Retinal pigment epithelial cell (primary cell): Measurements from ENCODE around the gene SEC31B.

ENCODE experiments used
- DNase-seq: peaks from one replicate; pipeline ENCODE4 v3.0.0-alpha.2; 2010; ENCODE audit warnings: low read depth
- H3K4me3 ChIP-seq: 2 replicates; pipeline ENCODE4 v1.5.1; 2011; ENCODE audit warnings: mild to moderate bottlenecking, low read length, control low read depth, moderate library complexity
- TF ChIP-seq, protein P1 (sequence below): conservative IDR thresholded peaks from 2 replicates; pipeline ENCODE4 v1.5.1; 2011; ENCODE audit warnings: low read depth, low read length, control low read depth, inconsistent platforms

The SEC31B gene

DNA sequence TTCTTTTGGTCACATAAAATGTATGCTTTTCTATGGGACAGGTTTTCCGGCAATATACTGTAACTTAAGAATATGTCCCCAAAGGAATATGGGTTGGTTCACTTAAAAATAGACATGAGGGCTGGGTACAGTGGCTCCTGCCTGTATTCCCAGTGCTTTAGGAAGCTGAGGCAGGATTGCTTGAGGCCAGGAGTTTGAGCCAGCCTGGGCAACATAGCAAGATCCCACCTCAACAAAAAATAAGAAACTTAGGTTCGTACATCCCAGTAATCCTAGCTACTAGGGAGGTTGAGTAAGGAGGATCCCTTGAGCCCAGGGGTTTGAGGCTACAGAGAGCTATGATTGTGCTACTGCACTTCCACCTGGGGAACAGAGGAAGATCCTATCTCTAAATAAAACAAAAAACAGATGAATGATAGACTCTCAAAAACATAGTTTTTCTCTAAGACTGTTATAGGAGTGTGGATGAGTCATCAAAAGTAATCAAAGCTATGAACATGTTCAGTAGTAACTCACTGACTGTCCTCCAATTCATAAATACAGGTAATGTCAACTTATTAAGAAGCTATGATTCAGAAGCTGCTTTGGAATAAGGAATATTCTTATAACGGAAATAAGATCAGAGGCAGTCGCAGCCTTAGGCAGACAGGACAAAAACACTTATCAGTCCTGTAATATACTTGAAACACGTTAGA is 2.6 kb upstream of the SEC31B start:
- H3K4me3 ChIP-seq = no peak overlapping the region
- no peak for DNase-seq
- TF ChIP-seq, protein P1, sequence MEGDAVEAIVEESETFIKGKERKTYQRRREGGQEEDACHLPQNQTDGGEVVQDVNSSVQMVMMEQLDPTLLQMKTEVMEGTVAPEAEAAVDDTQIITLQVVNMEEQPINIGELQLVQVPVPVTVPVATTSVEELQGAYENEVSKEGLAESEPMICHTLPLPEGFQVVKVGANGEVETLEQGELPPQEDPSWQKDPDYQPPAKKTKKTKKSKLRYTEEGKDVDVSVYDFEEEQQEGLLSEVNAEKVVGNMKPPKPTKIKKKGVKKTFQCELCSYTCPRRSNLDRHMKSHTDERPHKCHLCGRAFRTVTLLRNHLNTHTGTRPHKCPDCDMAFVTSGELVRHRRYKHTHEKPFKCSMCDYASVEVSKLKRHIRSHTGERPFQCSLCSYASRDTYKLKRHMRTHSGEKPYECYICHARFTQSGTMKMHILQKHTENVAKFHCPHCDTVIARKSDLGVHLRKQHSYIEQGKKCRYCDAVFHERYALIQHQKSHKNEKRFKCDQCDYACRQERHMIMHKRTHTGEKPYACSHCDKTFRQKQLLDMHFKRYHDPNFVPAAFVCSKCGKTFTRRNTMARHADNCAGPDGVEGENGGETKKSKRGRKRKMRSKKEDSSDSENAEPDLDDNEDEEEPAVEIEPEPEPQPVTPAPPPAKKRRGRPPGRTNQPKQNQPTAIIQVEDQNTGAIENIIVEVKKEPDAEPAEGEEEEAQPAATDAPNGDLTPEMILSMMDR = no peak

DNA sequence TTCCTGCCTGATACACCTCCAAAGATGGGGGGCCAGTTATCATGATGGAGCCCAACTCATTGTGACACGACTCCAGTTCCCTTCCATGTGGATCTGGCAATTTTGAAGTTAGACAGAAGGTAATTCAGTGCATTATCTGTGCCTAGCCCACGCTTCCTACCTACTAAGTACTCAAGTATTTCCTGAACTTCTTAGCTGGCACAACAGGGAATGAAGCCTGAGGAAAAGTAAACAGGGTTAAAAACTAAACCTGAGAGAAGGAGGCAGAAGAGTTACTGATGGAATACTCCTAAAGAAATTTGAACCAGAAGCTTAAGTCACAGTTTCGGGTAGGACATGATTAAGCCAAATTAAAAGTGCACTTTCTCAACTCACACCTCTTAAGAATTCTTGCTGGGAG is 1.1 kb upstream of the SEC31B start:
- DNase-seq = no peak
- no peak overlapping the region for H3K4me3 ChIP-seq
- TF ChIP-seq, protein P1 = no peak

DNA sequence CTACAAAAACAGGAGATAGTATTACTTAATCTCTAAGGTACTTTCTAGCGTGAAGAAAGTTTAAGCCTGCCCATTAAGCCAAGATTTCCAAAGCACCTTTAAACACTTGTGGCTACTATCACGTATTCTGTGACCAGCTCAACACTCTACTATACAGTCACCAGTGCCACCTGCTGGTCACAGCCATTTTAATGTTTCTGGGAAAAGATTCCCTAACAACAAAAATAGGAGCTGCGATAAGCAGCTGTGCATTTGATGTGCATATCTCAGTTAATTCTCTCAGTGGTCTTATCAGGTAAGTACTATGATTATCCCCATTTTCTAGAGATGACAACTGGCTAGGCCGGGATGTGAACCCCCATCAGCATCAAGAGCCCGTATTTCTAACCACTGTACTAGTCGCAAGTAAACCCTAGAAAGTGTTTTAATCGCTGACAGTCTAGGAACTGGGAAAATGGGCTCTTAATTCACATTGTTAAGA is 860 bp downstream of the SEC31B start:
- TF ChIP-seq, protein P1 = peak; percentile 71
- no peak for DNase-seq
- peak overlapping the region; percentile 47 for H3K4me3 ChIP-seq

DNA sequence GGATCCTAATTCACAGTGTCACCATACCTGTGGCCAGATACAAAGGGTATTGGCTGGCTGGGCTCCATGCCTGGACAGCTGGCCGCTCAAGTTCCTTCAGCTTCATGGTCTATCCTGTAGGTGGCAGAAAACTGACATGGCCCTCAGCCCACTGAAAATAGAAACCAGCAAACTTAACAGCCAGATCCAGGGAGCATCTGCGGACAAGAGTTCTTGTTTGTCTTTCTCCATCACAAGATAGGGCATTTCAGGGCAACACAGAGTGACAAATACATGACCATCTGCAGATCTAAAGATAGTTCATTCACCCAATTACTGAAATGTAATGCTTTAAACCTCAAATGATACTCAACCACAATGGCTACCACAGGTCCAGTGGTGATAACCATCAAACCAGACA is 2.8 kb downstream of the SEC31B start:
- TF ChIP-seq, protein P1 = no peak
- DNase-seq = no peak
- no peak overlapping the region for H3K4me3 ChIP-seq

DNA sequence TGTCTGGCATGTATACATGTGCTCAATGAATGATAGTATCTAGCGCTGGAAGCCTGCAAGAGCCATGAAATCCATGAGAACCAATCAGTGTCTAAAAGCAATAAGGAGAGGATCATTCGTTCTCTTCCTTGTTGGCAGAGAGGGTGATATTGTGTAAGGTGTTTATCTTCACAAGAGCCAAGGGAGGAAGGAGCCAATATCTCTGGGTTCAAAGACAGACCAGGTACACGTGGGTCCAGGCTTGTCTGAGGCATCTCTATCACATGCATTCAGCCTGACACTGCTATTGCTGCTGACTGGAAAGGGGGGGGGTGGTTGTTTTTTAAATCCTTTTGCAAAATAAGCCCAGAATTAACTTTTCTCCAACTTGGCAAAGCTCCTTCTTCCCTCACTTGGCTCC is 4.0 kb downstream of the SEC31B start:
- DNase-seq = no peak
- no peak overlapping the region for H3K4me3 ChIP-seq
- TF ChIP-seq, protein P1 = no peak

DNA sequence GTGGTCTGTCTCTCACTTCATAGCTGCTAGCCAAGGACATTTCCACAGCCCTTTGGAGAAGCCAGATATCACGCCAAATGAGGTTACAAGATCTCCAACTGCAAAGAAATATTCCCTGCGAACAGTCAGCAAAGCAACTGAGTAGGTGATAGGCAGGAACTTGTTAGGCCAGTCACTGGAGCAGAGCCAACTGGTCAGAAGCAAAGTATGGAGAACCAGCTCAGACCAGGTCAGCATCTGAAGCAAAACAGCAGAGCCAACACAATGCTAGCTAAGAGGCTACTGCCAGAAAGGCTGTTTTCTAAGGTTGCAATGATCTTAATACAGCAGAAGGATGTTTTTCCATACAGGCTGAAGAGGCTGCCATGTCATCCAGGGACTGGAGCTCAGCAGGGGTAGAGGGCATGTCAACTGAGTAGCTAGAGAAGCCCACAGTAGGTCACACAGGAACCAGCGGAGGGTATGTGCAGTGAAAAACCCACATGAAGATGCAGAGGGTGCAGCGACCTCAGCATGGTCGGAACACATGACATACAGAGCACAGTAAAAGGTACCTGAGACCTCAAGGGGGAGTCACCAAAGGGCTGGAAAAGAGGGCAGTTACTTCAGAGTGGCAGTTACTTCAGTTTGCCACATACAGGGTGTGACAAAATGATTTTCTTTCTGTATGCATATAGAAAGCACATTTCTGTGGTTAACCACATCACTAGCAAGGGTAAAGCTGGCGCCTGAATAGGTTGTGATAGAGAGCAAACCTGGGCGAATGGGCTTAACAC is 8.9 kb downstream of the SEC31B start:
- no peak for DNase-seq
- TF ChIP-seq, protein P1 = no peak
- H3K4me3 ChIP-seq = no peak overlapping the region
